Neural cell (in vitro differentiated cells): ENCODE results near the gene SETD5.

ENCODE experiments used
- EP300 ChIP-seq: fragments of 450-650 bp; conservative IDR thresholded peaks from 2 replicates; pipeline ENCODE4 v1.6.1; 2014; ENCODE audit warnings: antibody characterized with exemption, mild to moderate bottlenecking, moderate library complexity; ENCODE audit not compliant: poor library complexity, severe bottlenecking
- EZH2 ChIP-seq: fragments of 200-600, 300-800 bp; shearing (Covaris generic), sonication (generic); IDR thresholded peaks from 2 replicates; pipeline ENCODE4 v1.6.1; 2014; ENCODE audit warnings: antibody characterized with exemption, low read length, borderline replicate concordance, mild to moderate bottlenecking; ENCODE audit not compliant: insufficient read depth, poor library complexity, severe bottlenecking
- POLR2AphosphoS5 ChIP-seq: IDR thresholded peaks from 2 replicates; pipeline ENCODE4 v1.6.1; 2012
- RAD21 ChIP-seq: fragments of 450-650 bp; conservative IDR thresholded peaks from 2 replicates; pipeline ENCODE4 v1.6.1; 2014; ENCODE audit warnings: antibody characterized with exemption, mild to moderate bottlenecking, moderate library complexity
- SMC3 ChIP-seq: fragments of 450-650 bp; conservative IDR thresholded peaks from 2 replicates; pipeline ENCODE4 v1.6.1; 2014; ENCODE audit warnings: antibody characterized with exemption, mild to moderate bottlenecking, moderate library complexity; ENCODE audit not compliant: poor library complexity
- TAF1 ChIP-seq: IDR thresholded peaks from 2 replicates; pipeline ENCODE4 v1.6.1; 2012; ENCODE audit warnings: low read depth
- TF ChIP-seq, protein P1 (sequence below): fragments of 450-650 bp; IDR thresholded peaks from 2 replicates; pipeline ENCODE4 v1.5.1; 2014; ENCODE audit warnings: antibody characterized with exemption, mild to moderate bottlenecking, moderate library complexity; ENCODE audit not compliant: poor library complexity, severe bottlenecking
- TF ChIP-seq, protein P2 (sequence below): IDR thresholded peaks from 2 replicates; pipeline ENCODE4 v1.6.1; 2012; ENCODE audit warnings: borderline replicate concordance

DNA sequence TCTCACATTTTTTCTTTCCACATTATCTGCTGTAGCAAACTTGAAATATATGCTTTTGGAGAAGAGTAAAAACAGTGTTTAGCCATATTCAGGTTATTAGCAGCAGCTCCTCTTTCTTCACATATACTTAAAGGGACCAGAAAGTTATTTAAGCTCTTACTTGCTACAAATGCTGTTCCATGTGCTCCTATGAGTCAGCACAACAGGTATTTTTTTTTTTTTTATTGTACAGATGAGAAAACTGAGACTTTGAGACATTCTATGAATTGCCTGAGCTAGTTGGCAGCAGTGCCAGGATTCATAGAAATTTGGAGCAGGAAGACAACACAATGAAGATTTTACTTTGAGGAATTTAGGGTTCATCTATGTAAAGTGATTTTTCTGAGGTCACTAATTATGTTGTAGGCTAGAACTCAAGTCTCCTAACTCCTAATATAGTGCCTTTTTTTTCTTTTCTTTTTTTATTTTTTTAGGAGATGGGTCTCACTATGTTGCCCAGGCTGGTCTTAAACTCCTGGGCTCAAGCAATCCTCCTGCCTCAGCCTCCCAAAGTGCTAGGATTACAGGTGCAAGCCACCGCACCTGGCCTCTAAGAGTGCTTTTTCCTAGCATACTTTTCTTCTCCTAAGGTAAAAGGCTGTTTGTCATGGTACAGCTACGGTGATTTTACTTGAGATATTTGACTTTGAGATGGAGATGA is 23.6 kb downstream of the SETD5 start:
- TF ChIP-seq, protein P1, sequence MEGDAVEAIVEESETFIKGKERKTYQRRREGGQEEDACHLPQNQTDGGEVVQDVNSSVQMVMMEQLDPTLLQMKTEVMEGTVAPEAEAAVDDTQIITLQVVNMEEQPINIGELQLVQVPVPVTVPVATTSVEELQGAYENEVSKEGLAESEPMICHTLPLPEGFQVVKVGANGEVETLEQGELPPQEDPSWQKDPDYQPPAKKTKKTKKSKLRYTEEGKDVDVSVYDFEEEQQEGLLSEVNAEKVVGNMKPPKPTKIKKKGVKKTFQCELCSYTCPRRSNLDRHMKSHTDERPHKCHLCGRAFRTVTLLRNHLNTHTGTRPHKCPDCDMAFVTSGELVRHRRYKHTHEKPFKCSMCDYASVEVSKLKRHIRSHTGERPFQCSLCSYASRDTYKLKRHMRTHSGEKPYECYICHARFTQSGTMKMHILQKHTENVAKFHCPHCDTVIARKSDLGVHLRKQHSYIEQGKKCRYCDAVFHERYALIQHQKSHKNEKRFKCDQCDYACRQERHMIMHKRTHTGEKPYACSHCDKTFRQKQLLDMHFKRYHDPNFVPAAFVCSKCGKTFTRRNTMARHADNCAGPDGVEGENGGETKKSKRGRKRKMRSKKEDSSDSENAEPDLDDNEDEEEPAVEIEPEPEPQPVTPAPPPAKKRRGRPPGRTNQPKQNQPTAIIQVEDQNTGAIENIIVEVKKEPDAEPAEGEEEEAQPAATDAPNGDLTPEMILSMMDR = no peak
- no peak for TF ChIP-seq EP300
- TF ChIP-seq POLR2AphosphoS5 = no peak
- no peak for TF ChIP-seq EZH2
- no peak for TF ChIP-seq RAD21
- no peak for TF ChIP-seq TAF1
- TF ChIP-seq, protein P2, sequence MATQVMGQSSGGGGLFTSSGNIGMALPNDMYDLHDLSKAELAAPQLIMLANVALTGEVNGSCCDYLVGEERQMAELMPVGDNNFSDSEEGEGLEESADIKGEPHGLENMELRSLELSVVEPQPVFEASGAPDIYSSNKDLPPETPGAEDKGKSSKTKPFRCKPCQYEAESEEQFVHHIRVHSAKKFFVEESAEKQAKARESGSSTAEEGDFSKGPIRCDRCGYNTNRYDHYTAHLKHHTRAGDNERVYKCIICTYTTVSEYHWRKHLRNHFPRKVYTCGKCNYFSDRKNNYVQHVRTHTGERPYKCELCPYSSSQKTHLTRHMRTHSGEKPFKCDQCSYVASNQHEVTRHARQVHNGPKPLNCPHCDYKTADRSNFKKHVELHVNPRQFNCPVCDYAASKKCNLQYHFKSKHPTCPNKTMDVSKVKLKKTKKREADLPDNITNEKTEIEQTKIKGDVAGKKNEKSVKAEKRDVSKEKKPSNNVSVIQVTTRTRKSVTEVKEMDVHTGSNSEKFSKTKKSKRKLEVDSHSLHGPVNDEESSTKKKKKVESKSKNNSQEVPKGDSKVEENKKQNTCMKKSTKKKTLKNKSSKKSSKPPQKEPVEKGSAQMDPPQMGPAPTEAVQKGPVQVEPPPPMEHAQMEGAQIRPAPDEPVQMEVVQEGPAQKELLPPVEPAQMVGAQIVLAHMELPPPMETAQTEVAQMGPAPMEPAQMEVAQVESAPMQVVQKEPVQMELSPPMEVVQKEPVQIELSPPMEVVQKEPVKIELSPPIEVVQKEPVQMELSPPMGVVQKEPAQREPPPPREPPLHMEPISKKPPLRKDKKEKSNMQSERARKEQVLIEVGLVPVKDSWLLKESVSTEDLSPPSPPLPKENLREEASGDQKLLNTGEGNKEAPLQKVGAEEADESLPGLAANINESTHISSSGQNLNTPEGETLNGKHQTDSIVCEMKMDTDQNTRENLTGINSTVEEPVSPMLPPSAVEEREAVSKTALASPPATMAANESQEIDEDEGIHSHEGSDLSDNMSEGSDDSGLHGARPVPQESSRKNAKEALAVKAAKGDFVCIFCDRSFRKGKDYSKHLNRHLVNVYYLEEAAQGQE = no peak
- TF ChIP-seq SMC3 = no peak
